Hair follicular keratinocyte (primary cell): ENCODE measurements around the gene FRG2B. TPM values are rescaled to one million over a fixed set of nuclear protein-coding genes. Genes with fewer than 3 reads are reported as not detected.

Experiments
- total RNA-seq: library from RNA; depleted of rRNA; stranded (reverse); fragments of >200 nt; gene quantifications from 2 replicates; pipeline ENCODE4 v1.2.3, GENCODE V29; 2015

Gene FRG2B
- not detected in 2 replicates for total RNA-seq

DNA sequence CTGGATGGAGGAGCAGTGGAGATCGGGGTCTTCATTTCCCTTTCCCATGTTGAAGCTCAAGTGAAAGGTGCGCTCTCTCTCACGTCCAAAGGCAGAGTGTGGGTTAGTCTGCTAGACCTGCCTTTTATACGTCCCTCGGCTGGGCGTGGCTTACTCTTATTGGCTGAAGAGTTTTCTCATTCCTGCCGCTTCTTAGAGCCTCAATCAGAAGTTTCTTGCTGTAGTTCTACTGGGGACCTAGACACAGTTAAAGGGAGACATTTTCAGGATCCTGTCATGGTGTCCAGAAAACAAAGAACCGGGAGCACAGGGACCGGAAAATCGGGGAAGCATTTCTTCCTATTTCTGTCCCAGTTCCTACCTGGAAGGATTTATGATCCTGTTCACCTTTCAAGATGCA, at the start of gene FRG2B:
TSS of gene FRG2B (minus strand) at position 101 of the 400 bp plus-strand sequence. CDS start at position 48, 53 bp downstream.

Other genes with a start within 250 kb of the FRG2B start
- gene PAOX, start 247.5 kb downstream of the FRG2B start, total RNA-seq: 2.5 and 6.9 TPM in 2 replicates
- 14.3 and 20.4 TPM in 2 replicates for gene MTG1, start 232.6 kb downstream of the FRG2B start, total RNA-seq
- gene SPRN, start 202.2 kb downstream of the FRG2B start, total RNA-seq: 0.16 TPM in 1 of 2 replicates, not detected in the other
- gene SCART1, start 172.8 kb downstream of the FRG2B start, total RNA-seq: 0.30 and 0.31 TPM in 2 replicates
- gene CYP2E1, start 99.4 kb downstream of the FRG2B start, total RNA-seq: not detected in 2 replicates
- gene SYCE1, start 61.2 kb downstream of the FRG2B start, total RNA-seq: 0.42 TPM in 1 of 2 replicates, not detected in the other